HG02642 (cell line): ENCODE results near the gene PLEKHG5.

Experiments used
- ATAC-seq: cut with Tn5 transposase; IDR thresholded peaks from one replicate; pipeline ENCODE4 v1.9.1; 2021; ENCODE audit warnings: mild to moderate bottlenecking; ENCODE audit not compliant: unreplicated experiment, poor library complexity

PLEKHG5 gene, protein sequence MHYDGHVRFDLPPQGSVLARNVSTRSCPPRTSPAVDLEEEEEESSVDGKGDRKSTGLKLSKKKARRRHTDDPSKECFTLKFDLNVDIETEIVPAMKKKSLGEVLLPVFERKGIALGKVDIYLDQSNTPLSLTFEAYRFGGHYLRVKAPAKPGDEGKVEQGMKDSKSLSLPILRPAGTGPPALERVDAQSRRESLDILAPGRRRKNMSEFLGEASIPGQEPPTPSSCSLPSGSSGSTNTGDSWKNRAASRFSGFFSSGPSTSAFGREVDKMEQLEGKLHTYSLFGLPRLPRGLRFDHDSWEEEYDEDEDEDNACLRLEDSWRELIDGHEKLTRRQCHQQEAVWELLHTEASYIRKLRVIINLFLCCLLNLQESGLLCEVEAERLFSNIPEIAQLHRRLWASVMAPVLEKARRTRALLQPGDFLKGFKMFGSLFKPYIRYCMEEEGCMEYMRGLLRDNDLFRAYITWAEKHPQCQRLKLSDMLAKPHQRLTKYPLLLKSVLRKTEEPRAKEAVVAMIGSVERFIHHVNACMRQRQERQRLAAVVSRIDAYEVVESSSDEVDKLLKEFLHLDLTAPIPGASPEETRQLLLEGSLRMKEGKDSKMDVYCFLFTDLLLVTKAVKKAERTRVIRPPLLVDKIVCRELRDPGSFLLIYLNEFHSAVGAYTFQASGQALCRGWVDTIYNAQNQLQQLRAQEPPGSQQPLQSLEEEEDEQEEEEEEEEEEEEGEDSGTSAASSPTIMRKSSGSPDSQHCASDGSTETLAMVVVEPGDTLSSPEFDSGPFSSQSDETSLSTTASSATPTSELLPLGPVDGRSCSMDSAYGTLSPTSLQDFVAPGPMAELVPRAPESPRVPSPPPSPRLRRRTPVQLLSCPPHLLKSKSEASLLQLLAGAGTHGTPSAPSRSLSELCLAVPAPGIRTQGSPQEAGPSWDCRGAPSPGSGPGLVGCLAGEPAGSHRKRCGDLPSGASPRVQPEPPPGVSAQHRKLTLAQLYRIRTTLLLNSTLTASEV

DNA sequence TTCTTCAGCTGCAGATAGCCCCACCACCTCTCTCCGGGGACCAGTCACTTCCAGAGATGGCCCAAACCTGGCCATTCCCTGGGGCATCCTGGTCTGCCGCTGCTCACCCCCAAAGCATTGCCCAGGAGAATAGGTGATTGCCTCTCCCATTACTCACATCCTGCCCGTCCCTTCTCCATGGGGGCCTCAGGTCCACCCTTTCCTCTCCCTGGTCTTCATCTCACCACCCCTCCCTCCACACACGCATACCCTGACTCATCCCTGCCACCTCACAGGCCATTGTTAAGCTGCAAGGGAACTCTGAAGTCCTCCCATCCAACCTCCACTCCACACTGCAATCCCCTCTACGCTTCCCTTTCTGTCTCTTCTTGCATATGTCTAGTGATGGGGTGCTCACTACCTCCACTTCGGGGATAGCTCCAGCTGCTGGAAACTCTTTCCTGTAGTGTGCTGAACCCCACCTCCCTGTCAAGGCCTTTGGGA is at the start of gene PLEKHG5:
PLEKHG5 (minus strand) TSS at position 188 of the 483 bp plus-strand sequence. CDS start 14,096 bp downstream, outside the sequence.
- ATAC-seq: no peak

DNA sequence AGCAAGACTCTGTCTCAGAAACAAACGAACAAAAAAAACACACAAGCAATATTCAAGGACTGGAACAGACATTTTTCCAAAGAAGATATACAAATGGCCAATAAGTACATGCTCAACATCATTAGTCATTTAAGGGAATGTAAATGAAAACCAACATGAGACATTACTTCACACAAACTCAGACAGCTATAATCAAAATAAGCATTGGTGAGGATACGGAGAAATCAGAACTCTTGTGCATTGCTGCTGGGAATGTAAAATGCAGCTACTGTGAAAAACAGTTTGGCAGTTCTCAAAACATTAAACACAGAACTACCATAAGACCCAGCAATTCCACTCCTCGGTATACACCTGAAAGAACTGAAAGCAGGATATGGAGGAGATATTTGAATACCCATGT is 47.5 kb upstream of the PLEKHG5 start:
- no peak for ATAC-seq

DNA sequence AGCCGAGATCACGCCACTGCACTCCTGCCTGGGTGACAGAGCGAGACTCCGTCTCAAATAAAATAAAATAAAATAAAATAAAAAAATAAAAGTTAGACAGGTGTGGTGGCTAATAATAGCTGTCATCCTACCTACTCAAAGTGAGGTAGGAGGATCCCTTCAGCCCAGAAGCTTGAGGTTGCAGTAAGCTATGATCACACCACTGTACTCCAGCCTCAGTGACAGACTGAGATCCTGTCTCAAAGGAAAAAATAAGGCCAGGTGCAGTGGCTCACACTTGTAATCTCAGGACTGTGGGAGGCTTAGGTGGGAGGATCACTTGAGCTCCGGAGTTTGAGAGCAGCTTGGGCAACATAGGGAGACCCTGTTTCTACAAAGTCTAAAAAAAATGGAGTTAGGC is 44.8 kb upstream of the PLEKHG5 start:
- no peak for ATAC-seq

DNA sequence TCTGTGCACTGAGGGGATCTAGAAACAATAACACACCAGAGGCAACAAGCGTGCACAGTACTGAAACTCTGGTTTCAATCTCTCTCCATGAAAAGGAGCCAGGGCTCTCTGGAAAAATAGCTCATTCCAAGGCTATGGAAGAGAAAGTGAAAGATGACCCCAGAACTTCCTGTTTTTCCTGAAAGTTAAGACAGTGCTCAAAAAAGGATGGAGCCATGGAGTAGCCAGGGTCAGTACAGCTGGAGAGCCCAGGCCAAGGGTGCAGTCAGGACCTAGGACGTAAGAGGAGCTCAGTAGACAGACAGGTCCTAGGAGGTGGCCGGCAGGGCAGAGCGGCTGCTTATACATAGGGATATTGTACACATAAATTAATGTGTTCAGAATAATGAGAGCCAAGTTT is 43.7 kb upstream of the PLEKHG5 start:
- no peak for ATAC-seq

DNA sequence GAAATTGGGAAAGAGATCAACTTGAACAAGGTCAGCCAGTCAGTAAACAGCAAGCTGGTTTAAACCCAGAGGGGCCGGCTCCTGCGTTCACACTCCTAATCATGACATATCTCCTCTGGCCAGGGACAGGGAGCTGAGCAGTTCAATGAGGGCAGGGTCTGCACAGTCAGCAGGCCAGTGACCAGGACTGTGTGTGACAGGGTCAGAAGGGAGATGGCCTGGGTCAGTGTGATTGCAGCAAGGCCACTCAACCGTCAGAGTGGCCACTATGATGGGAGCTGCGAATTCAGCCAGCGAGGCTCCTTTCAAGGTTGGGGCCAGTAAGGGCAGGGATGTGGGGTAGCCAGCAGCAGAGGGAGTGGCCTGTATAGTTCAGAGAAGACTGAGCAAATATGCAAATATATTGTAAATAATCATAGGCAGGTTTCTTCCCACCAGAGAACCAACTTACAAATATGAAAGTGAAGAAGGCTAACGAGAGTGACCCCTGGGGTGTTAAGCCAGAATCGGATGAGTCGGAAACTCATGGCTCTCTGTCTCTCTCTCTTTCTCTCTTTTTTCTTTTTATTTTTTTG is 42.9 kb upstream of the PLEKHG5 start:
- no peak for ATAC-seq

DNA sequence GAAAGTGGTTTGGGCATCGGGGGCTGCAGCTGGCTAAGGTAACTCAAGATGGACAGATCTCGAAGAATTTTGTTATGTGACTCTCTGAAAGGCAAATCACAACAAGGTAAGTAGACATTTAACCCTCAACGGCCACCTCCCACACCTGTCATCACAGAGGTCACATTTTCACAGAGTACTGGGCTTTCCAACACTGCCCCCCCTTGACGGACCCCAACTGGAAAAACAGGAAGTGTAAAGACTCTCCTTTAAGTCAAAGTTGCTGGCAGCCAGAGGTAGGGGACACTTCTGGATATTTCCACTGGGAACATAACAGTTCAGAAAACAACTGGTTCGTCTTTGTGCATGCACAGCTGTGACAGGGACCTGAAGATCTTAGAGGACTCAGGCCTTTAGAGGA is 40.5 kb upstream of the PLEKHG5 start:
- ATAC-seq: no peak

DNA sequence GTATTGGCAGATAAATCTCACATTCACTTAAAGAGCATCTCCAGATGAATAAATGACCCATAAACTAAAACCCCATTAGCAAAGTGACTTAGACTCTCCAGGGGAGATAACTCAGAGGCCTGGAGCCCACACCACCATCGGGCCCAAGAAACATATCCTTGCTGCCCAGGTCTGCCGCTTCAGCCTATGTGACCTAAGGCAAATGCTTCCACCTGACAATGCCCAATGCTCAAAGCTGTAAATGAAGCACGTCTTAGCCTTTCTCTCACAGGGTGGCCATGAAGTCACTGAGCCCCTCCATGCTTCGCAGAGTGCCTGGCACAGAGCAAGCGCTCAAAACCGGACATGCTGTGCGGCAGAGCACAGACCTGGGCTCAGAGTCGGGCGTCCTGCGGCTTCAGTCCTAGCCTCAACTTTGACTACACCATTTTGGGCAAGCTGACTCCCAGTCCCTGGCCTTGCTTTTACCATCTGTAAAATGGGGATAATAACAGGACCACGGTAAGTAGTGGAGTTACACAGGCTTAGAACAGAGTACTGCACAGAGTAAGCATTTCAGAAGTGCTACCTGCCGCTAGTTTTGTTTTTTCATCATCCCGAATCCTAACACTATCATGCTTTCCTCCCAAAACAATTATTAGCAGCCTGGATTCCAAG is 39.2 kb upstream of the PLEKHG5 start:
- no peak for ATAC-seq

DNA sequence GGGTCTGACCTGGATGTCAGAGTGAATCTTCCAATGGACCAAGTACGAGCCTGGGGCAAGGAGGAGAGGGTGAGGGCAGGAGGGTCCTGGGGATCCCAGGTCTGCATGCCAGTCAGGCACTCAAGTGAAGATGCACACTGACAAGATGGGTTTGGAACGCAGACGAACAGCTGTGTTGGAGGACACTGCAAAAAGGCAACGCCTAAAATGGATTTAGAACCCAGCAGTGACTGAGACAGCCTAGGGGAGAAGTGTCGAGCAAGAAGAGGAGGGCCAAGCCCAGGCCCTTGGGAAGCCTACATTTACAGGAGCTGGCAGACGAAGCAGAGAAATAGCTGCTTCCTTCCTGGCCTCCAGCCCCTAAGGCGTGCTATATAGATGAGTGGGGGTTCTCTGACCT is 37.0 kb upstream of the PLEKHG5 start:
- no peak for ATAC-seq

DNA sequence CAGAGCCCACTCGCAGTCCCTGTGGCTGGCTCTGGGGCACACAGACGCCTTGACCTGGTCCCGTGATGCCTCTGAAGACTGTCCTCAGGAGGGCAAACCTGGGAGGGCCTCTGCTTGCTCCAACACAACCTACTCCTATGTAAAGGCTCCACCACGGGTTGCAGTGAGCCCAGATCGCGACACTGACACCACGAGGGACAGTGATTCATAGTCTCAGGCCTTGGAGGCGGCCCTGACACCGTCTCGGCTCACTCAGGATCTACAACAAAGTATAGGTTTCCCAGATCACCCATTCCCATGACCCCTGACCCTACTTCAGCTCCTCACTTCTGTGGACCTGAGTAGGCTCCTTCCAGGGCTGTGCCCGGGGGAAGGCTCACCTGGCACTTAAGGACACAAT is 34.8 kb upstream of the PLEKHG5 start:
- no peak for ATAC-seq

DNA sequence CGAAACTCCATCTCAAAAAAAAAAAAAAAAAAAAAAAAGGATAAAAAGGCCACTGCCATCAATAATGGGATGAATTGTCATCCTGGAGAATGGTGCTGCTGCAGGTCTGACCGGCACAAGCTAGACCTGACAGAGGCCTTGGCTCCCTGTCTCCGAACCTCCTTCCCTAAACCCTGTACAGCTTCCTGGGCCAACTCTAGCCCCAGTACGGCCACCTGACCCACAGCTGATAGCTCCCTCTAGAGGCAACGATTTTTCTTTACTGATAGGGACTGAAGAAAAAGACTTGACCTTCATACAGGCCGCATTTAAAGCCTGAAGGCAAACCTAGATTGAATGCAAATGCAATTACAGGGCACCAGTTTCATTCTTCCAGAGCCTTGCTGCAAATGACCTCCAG is 32.1 kb upstream of the PLEKHG5 start:
- ATAC-seq: no peak

DNA sequence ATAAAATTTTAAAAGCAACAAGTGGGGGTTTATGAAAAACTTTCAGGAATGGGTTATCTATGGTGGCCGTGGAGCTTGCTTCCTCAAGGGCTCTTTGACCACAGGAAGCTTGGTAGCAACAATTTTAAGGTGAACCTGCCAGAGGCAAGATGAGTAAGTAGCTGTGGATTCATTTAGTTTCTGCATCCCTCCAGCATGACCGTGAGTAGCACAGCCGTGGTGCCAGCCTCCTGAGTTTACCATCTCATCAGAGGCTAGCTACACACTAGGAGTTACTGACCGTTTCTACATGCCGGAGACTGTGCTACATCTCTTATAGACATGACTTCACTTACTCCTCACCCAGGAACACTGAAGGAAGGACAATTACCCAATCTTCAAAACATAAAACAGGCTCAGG is 30.1 kb upstream of the PLEKHG5 start:
- no peak for ATAC-seq

DNA sequence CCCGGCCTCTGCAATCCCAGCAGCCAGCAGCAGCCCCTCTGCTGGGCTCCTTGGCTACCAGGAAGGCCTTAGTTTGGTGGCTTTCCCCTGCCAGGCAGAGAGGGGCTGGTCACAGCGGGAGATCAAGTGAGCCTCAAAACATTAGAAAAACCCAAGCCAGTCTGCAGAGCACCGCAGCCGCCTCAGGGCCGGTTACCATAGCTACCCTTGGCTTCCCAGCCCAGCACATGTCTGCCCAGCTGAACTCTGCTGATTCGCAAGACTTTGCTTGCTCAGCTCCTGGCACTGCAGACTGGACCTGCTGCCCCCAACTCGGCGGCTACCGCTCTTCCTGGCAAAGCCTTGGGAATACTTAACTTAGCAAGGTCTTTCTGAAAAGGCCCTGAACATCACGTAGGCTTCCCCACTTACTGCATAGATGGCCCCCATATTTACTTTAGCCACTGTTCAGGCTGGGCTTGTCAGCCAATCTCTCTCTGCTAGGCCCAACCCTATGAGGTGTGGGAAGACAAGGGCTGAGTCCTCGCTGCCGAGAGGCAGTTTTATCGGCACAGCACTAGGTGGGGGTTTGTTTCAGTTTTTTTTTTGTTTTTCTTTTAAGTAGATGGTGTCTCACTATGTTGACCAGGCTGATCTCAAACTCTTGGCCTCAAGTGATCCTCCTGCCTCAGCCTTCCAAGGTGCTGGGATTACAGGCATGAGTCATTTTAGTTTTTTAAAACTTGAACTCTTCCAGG is 28.6 kb upstream of the PLEKHG5 start:
- no peak for ATAC-seq

DNA sequence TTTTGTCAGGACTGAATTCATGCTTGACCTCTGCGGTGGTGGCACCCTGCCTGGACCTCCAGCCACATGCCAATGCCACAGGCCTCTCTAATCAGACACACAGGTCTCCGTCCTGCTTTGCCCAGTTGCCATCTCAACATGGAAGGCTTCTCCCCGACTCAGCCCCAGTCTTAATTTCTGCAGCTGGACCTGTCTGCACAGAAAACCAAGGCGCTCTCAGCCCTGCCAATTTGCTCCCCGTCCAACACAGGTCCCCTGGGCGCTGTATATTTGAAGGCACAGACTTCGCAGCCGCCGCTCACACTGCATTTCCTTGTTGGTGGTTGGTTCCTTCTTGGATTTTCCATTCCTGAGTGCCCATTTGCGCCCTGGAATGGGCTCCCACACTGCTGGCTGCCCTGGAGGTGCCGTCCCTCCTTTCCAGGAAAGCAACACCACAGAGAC is 28.0 kb upstream of the PLEKHG5 start:
- no peak for ATAC-seq

DNA sequence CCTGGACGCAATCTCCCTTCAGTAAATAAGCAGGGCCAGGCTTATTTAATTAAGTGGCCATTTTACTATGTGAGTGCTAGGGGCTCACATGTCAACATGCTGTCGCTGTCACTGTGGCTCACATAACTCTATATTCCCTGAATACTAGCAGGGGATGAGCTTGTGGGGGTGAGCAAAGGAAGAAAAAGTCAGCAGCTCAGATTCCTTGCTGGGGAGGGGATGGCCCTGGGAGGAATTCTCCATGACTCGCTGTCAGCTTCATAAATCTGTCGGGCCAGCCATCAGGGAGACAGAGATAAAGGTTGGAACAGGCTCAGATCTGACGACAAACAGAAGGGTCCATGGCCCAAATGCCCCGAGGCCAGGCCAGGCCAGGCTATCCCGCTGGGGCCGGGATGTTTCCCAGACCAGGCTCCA is 26.0 kb upstream of the PLEKHG5 start:
- no peak for ATAC-seq

DNA sequence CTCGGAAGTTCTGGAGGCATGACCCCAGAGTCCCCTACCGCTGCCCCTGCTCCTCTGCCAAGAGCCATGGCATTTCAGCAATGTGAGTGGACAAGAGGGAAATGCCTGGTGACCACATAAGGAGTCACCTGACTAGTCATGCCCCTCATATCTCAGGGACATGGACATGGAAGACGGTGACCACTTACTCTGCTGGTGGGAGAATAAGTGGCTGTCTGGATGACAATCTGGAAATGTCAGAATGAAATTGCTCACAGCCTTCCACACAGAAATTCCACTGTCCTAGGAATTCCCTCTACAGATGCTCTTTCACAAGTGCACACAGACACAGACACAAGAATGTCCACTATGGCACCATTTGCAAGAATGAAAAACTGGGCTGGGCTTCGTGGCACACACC is 24.3 kb upstream of the PLEKHG5 start:
- no peak for ATAC-seq

DNA sequence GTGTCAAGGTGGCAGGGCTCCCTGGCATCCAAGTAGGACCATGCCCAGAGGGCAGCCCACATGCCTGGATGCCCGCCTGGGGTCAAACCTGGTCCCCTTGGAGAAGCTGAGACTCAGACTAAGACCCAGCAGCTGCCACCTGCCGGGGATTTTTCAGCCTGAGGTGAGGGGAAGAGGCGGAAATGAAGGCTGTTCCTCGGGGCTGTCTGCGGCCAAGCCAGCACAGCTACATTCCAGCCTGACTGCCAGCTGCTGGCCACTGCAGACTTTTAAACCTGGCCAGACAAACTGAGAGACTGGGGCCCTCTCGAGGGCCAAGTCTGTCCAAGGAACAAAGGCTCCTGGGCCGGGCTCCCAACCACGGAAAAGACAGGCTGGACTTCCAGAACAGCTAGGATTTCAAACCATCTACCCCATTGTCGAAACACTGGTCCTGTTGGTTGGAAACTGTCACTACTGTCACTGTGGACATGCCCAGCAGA is 21.9 kb upstream of the PLEKHG5 start:
- no peak for ATAC-seq

DNA sequence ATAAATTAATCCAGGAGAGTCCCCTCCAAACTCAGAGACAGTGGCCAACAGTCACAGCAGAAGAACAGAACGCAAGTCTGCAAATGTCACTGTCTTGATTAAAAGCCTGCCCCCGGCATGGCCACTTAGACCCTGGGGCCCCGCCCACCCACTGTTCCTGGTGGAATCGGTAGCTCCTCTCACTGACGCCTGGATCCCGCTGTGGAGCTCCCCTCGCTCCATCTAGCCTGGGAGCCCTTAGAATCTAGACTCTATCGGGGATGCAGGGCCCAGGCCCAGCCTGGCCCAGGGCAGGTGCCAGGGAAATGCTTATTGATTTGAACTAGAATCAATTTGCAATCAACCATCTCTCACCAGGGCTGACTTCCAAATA is 21.4 kb upstream of the PLEKHG5 start:
- ATAC-seq: no peak

DNA sequence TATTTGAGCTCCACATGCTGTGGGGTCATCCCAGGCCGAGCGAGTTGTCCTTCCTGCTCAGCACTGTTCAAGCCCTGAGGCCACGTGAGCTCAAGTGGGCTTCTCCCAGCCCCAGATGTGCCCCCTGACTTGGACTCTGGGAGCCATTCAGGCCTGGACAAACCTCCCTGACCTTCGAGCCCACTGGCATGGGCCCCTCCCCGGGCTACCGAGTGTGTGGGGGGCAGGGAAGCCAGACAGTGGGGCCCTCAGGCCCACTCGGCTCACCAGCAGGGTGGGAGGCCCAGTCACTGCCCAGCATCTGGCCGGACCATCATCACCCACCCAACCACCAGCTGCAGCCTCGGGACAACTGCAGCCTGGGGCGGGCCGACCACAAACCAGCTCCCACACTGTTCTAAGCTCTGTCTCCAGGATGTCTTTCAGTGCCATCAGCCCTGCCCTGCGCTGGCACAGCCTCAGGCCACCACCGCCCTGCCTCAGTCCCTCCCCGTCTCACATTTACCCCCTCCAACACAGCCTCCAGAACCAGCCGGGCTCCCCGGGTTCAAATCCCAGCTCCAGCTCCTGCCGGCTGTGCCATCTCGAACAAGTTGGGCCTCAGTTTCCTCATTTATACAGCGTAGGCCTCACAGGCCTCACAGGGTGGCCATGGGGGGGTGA is 20.9 kb upstream of the PLEKHG5 start:
- no peak for ATAC-seq
